Trophoblast cell (in vitro differentiated cells and primary cell): ENCODE measurements around the gene SLC23A2.

Source experiments
- DNase-seq, 2 donors: peaks; one replicate each; pipeline ENCODE4 v3.0.0-alpha.2; 2016
- H2AFZ ChIP-seq: 2 replicates; pipeline ENCODE4 v1.6.1; 2013; ENCODE audit warnings: low read length, moderate library complexity, mild to moderate bottlenecking; ENCODE audit not compliant: insufficient read depth, poor library complexity
- H2AK5ac ChIP-seq: 2 replicates; pipeline ENCODE4 v1.6.1; 2013; ENCODE audit warnings: mild to moderate bottlenecking, low read length
- H2BK120ac ChIP-seq: 2 replicates; pipeline ENCODE4 v1.6.1; 2013; ENCODE audit warnings: low read length, mild to moderate bottlenecking, moderate library complexity; ENCODE audit not compliant: insufficient read depth, poor library complexity
- H2BK12ac ChIP-seq: 2 replicates; pipeline ENCODE4 v1.6.1; 2013; ENCODE audit warnings: mild to moderate bottlenecking, low read length, moderate library complexity
- H2BK5ac ChIP-seq: 2 replicates; pipeline ENCODE4 v1.6.1; 2013; ENCODE audit warnings: low read length, low read depth, moderate library complexity, mild to moderate bottlenecking; ENCODE audit not compliant: poor library complexity
- H3K14ac ChIP-seq: 2 replicates; pipeline ENCODE4 v1.6.1; 2013; ENCODE audit warnings: mild to moderate bottlenecking, low read length
- H3K18ac ChIP-seq: 2 replicates; pipeline ENCODE4 v1.6.1; 2013; ENCODE audit warnings: mild to moderate bottlenecking, low read length
- H3K23ac ChIP-seq: 2 replicates; pipeline ENCODE4 v1.6.1; 2013; ENCODE audit warnings: low read length
- H3K27ac ChIP-seq: 2 replicates; pipeline ENCODE4 v1.5.1; 2013; ENCODE audit warnings: low read depth, mild to moderate bottlenecking, inconsistent platforms, low read length, moderate library complexity
- H3K27me3 ChIP-seq: 2 replicates; pipeline ENCODE4 v1.6.1; 2013; ENCODE audit warnings: inconsistent platforms, mild to moderate bottlenecking, low read length, moderate library complexity; ENCODE audit not compliant: insufficient read depth
- H3K36me3 ChIP-seq, 2 experiments: 1 replicate in 1 of 2; 2 replicates in 1 of 2; pipeline ENCODE4 v1.6.1; 2013; ENCODE audit warnings: low read length in 2 of 2, mild to moderate bottlenecking in 2 of 2, moderate library complexity in 1 of 2; ENCODE audit not compliant: insufficient read depth in 2 of 2, control insufficient read depth in 1 of 2
- H3K4ac ChIP-seq: 2 replicates; pipeline ENCODE4 v1.6.1; 2013; ENCODE audit warnings: low read depth, mild to moderate bottlenecking, low read length, moderate library complexity
- H3K4me1 ChIP-seq, 2 experiments: 1 replicate in 1 of 2; 2 replicates in 1 of 2; pipeline ENCODE4 v1.6.1; 2013; ENCODE audit warnings: low read length in 2 of 2, mild to moderate bottlenecking in 2 of 2, moderate library complexity in 1 of 2; ENCODE audit not compliant: insufficient read depth in 2 of 2, control insufficient read depth in 1 of 2
- H3K4me2 ChIP-seq: 2 replicates; pipeline ENCODE4 v1.6.1; 2013; ENCODE audit warnings: inconsistent platforms, mild to moderate bottlenecking, low read length, moderate library complexity
- H3K4me3 ChIP-seq: 2 replicates; pipeline ENCODE4 v1.5.1; 2013; ENCODE audit warnings: mild to moderate bottlenecking, low read depth, low read length, inconsistent platforms
- H3K79me1 ChIP-seq: one replicate; pipeline ENCODE4 v1.6.1; 2013; ENCODE audit warnings: low read length
- H3K79me2 ChIP-seq: 2 replicates; pipeline ENCODE4 v1.6.1; 2013; ENCODE audit warnings: low read length, mild to moderate bottlenecking; ENCODE audit not compliant: control insufficient read depth, insufficient read depth, poor library complexity
- H3K9ac ChIP-seq: 2 replicates; pipeline ENCODE4 v1.6.1; 2013; ENCODE audit warnings: mild to moderate bottlenecking, low read length
- H3K9me3 ChIP-seq: 2 replicates; pipeline ENCODE4 v1.6.1; 2013; ENCODE audit warnings: low read depth, mild to moderate bottlenecking, control low read depth, inconsistent platforms, low read length; ENCODE audit not compliant: insufficient read depth
- H4K12ac ChIP-seq: 2 replicates; pipeline ENCODE4 v1.6.1; 2013; ENCODE audit warnings: low read depth, mild to moderate bottlenecking, low read length, moderate library complexity
- H4K8ac ChIP-seq: 2 replicates; pipeline ENCODE4 v1.6.1; 2013; ENCODE audit warnings: low read depth, mild to moderate bottlenecking, low read length, moderate library complexity
- H4K91ac ChIP-seq: one replicate; pipeline ENCODE4 v1.6.1; 2013; ENCODE audit warnings: low read depth, mild to moderate bottlenecking, low read length, moderate library complexity
- WGBS: extraction: QIAGEN DNeasy Blood & Tissue Kit; methylation state at CpG from one replicate; pipeline ENCODE4 v1.1.7; 2013; ENCODE audit warnings: missing lambda C conversion rate; ENCODE audit not compliant: insufficient read length, insufficient coverage; ENCODE audit errors: extremely low coverage; 5-methylcytosine and 5-hydroxymethylcytosine counted together

Gene SLC23A2

GRCh38 chr20:4896971-4897497 is 104.3 kb downstream of the SLC23A2 start:
- Histone ChIP-seq H3K14ac (no peak overlapping the region), H2BK120ac (no peak overlapping the region), H3K4me3 (no peak overlapping the region), H2BK12ac (no peak overlapping the region), H3K18ac (no peak overlapping the region), H2AFZ (no peak overlapping the region), H2BK5ac (no peak overlapping the region), H3K4ac (no peak overlapping the region), H3K79me2 (no peaks in the 10 kb centered on the region), H4K12ac (no peak overlapping the region), H3K9me3 (peaks cover 4% of the 10 kb centered on the region), H3K4me2 (no peak overlapping the region), H4K8ac (no peak overlapping the region), H3K79me1 (no peaks in the 10 kb centered on the region), H3K23ac (no peak overlapping the region), H3K36me3 (peaks cover 10 to 12% of the 10 kb centered on the region in 2 experiments), H3K4me1 (peaks cover 5 to 11% of the 10 kb centered on the region in 2 experiments), H4K91ac (no peak overlapping the region), H3K27ac (no peak overlapping the region), H3K9ac (no peak overlapping the region), H3K27me3 (no peaks in the 10 kb centered on the region), H2AK5ac (no peak overlapping the region)
- DNase-seq: no peak
- WGBS: no CpG with 5 or more reads among the region's 9 CpGs

- Histone ChIP-seq H2AK5ac (no peak overlapping the region), H4K8ac (no peak overlapping the region), H2BK120ac (no peak overlapping the region), H3K23ac (no peak overlapping the region), H3K27ac (no peak overlapping the region), H3K36me3 (peaks cover 10 to 12% of the 10 kb centered on the region in 2 experiments), H3K4me3 (no peak overlapping the region), H2BK12ac (no peak overlapping the region), H3K4ac (no peak overlapping the region), H3K4me1 (peaks cover 5 to 11% of the 10 kb centered on the region in 2 experiments), H3K9me3 (peaks cover 4% of the 10 kb centered on the region), H2AFZ (no peak overlapping the region), H3K27me3 (no peaks in the 10 kb centered on the region), H2BK5ac (no peak overlapping the region), H3K9ac (no peak overlapping the region), H3K79me1 (no peaks in the 10 kb centered on the region), H3K4me2 (no peak overlapping the region), H3K14ac (no peak overlapping the region), H4K12ac (no peak overlapping the region), H3K18ac (no peak overlapping the region), H3K79me2 (no peaks in the 10 kb centered on the region), H4K91ac (no peak overlapping the region)
- DNase-seq: no peak
- no CpG with 5 or more reads among the region's 16 CpGs for WGBS
These were observed 105.1 kb downstream of the SLC23A2 start for GRCh38 chr20:4896119-4896702.

GRCh38 chr20:4894981-4895381 is 106.3 kb downstream of the SLC23A2 start:
- Histone ChIP-seq H3K27me3 (no peaks in the 10 kb centered on the region), H3K4me2 (no peak overlapping the region), H3K4ac (no peak overlapping the region), H3K23ac (no peak overlapping the region), H3K4me1 (peaks cover 5 to 11% of the 10 kb centered on the region in 2 experiments), H2BK120ac (no peak overlapping the region), H4K91ac (no peak overlapping the region), H2BK12ac (no peak overlapping the region), H3K79me1 (no peaks in the 10 kb centered on the region), H3K9ac (no peak overlapping the region), H2AK5ac (no peak overlapping the region), H3K27ac (no peak overlapping the region), H3K79me2 (no peaks in the 10 kb centered on the region), H4K8ac (no peak overlapping the region), H4K12ac (no peak overlapping the region), H3K4me3 (no peak overlapping the region), H3K18ac (no peak overlapping the region), H2BK5ac (no peak overlapping the region), H3K14ac (no peak overlapping the region), H3K36me3 (peaks cover 7 to 8% of the 10 kb centered on the region in 2 experiments), H2AFZ (no peak overlapping the region), H3K9me3 (peaks cover 4% of the 10 kb centered on the region)
- no CpG with 5 or more reads among the region's 8 CpGs for WGBS
- no peak for DNase-seq

- Histone ChIP-seq H2BK5ac (no peak overlapping the region), H3K4me1 (peaks cover 5 to 11% of the 10 kb centered on the region in 2 experiments), H3K79me2 (no peaks in the 10 kb centered on the region), H3K23ac (no peak overlapping the region), H3K9ac (no peak overlapping the region), H3K36me3 (peaks cover 5 to 6% of the 10 kb centered on the region in 2 experiments), H2BK120ac (no peak overlapping the region), H3K27ac (no peak overlapping the region), H2BK12ac (no peak overlapping the region), H3K18ac (no peak overlapping the region), H2AFZ (no peak overlapping the region), H3K27me3 (no peaks in the 10 kb centered on the region), H4K91ac (no peak overlapping the region), H3K4me3 (no peak overlapping the region), H2AK5ac (no peak overlapping the region), H3K4ac (no peak overlapping the region), H4K8ac (no peak overlapping the region), H3K79me1 (no peaks in the 10 kb centered on the region), H3K4me2 (no peak overlapping the region), H4K12ac (no peak overlapping the region), H3K9me3 (peaks cover 4% of the 10 kb centered on the region), H3K14ac (no peak overlapping the region)
- no peak for DNase-seq
- WGBS: no CpG with 5 or more reads among the region's 3 CpGs
These were observed 106.9 kb downstream of the SLC23A2 start for GRCh38 chr20:4894409-4894808.
